ENCODE measurements around the gene CAMK1D. TPM values are rescaled to one million over a fixed set of nuclear protein-coding genes. Genes with fewer than 3 reads are reported as not detected.

CAMK1D gene
- total and polyA plus RNA-seq, 2 donors (not counting 3 experiments of a cell fraction or from before 2014, with no cell fraction given) = 0.37 to 4.2 TPM

GRCh38 chr10:12308057-12308456 is 41.3 kb upstream of the CAMK1D start:
- BruUV-seq (replicated peaks) = no TSS peak
- intact Hi-C loops (cut with micrococcal nuclease) = no loop called here

More at GRCh38 chr10:12308057-12308456, 41.3 kb upstream of the CAMK1D start:
- TF ChIP-seq EZH2 (IDR thresholded peaks at IDR 0.05; ENCODE audit: borderline replicate concordance, low read depth, low read length, severe bottlenecking) (no peak), CTCF (IDR thresholded peaks at IDR 0.05; ENCODE audit: extremely low read depth in 1 of 2, insufficient read depth in 1 of 2, low read depth in 1 of 2, low read length in 2 of 2) (no peak), POLR2AphosphoS5 (IDR thresholded peaks at IDR 0.05; ENCODE audit: insufficient read depth, low read depth, low read length) (no peak), POLR2A (IDR thresholded peaks at IDR 0.05; ENCODE audit: low read depth, low read length) (no peak), FOS (IDR thresholded peaks at IDR 0.05; ENCODE audit: borderline replicate concordance, insufficient read depth, low read length) (no peak), JUN (IDR thresholded peaks at IDR 0.05; ENCODE audit: borderline replicate concordance, insufficient read depth, insufficient read length, low read depth) (no peak), GATA2 (IDR thresholded peaks at IDR 0.05; ENCODE audit: insufficient read depth, insufficient read length, low read depth, low read length) (no peak), MYC (IDR thresholded peaks at IDR 0.05; ENCODE audit: low read depth, low read length) (no peak)
- TF ChIP-seq, protein P1, sequence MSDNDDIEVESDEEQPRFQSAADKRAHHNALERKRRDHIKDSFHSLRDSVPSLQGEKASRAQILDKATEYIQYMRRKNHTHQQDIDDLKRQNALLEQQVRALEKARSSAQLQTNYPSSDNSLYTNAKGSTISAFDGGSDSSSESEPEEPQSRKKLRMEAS (IDR thresholded peaks at IDR 0.05; ENCODE audit: insufficient read depth, insufficient read length) = no peak
- Histone ChIP-seq H3K79me2 (ENCODE audit: control insufficient read depth, insufficient read depth, low read length) (no peaks in the 10 kb centered on the region), H4K20me1 (replicated peaks; ENCODE audit: control insufficient read depth, extremely low read depth, insufficient read depth, low read length) (no peaks in the 10 kb centered on the region), H3K36me3 (ENCODE audit: control insufficient read depth in 2 of 2, extremely low read depth in 1 of 2, insufficient read depth in 2 of 2, low read length in 2 of 2) (no peaks in the 10 kb centered on the region), H3K9me3 (replicated peaks; ENCODE audit: control insufficient read depth, insufficient read depth, low read length) (no peaks in the 10 kb centered on the region), H3K4me1 (ENCODE audit: control insufficient read depth, extremely low read depth, insufficient read depth, low read length) (no peaks in the 10 kb centered on the region), H3K4me3 (replicated peaks in 1 of 3; ENCODE audit: insufficient read depth in 1 of 3, low read depth in 1 of 3, low read length in 3 of 3) (no peak overlapping the region), H3K9me1 (replicated peaks; ENCODE audit: control insufficient read depth, extremely low read depth, insufficient read depth, low read length) (no peaks in the 10 kb centered on the region), H3K27ac (ENCODE audit: insufficient read depth, low read depth, low read length) (no peak overlapping the region), H2AFZ (ENCODE audit: low read depth, low read length) (no peak overlapping the region), H3K9ac (replicated peaks; ENCODE audit: extremely low read depth, insufficient read depth, low read length) (no peak overlapping the region), H3K27me3 (ENCODE audit: control insufficient read depth in 2 of 2, insufficient read depth in 2 of 2, low read length in 2 of 2) (no peaks in the 10 kb centered on the region), H3K4me2 (ENCODE audit: insufficient read depth, low read length) (no peak overlapping the region)
- FAIRE-seq = no peak
- DNase-seq (ENCODE audit: low read depth, low spot score) = no peak
- dilution Hi-C loops (cut with MboI; ENCODE audit: extremely low pct_ligation_motif_present, low sequenced_read_pairs) = no loop called here
- ChIA-PET CTCF (no interaction called here), POLR2A (no interaction called here)

Measured in endothelial cell of umbilical vein (primary cell).